HG03039 (cell line): Measurements from ENCODE around the gene GPX7.

Experiments used
- ATAC-seq: cut with Tn5 transposase; IDR thresholded peaks from one replicate; pipeline ENCODE4 v1.9.1; 2021; ENCODE audit warnings: mild to moderate bottlenecking, moderate library complexity; ENCODE audit not compliant: unreplicated experiment

Gene GPX7

GRCh38 chr1:52627028-52627427 lies 24.9 kb downstream of the GPX7 start:
- ATAC-seq: no peak

GRCh38 chr1:52628614-52629324 lies 26.6 kb downstream of the GPX7 start:
- no peak for ATAC-seq

- no peak for ATAC-seq
Measured at GRCh38 chr1:52629325-52629643, 27.1 kb downstream of the GPX7 start.

GRCh38 chr1:52629667-52630066 lies 27.5 kb downstream of the GPX7 start:
- ATAC-seq: no peak

GRCh38 chr1:52631759-52632331 lies 29.7 kb downstream of the GPX7 start:
- no peak for ATAC-seq

GRCh38 chr1:52632732-52633290 lies 30.6 kb downstream of the GPX7 start, which contains the start of gene SHISAL2A:
SHISAL2A (plus strand) TSS chr1:52633168; CDS start chr1:52633494, 326 bp downstream.
- no peak for ATAC-seq

- ATAC-seq: no peak
Measured at GRCh38 chr1:52633291-52633754, 31.2 kb downstream of the GPX7 start.

- ATAC-seq: no peak
Measured at GRCh38 chr1:52634111-52634510, 31.9 kb downstream of the GPX7 start.

GRCh38 chr1:52635321-52636089 lies 33.3 kb downstream of the GPX7 start:
- ATAC-seq: no peak

GRCh38 chr1:52636721-52637695 lies 34.8 kb downstream of the GPX7 start:
- peak; percentile 66 for ATAC-seq

- no peak for ATAC-seq
Measured at GRCh38 chr1:52637946-52638345, 35.8 kb downstream of the GPX7 start.

- ATAC-seq: no peak
Measured at GRCh38 chr1:52640697-52641096, 38.5 kb downstream of the GPX7 start.

GRCh38 chr1:52641307-52641706 lies 39.1 kb downstream of the GPX7 start:
- ATAC-seq: no peak

GRCh38 chr1:52645261-52645660 lies 43.1 kb downstream of the GPX7 start:
- ATAC-seq: no peak

- ATAC-seq: no peak
Measured at GRCh38 chr1:52651904-52652303, 49.7 kb downstream of the GPX7 start.

- no peak for ATAC-seq
Measured at GRCh38 chr1:52653207-52653849, 51.2 kb downstream of the GPX7 start.

GRCh38 chr1:52654063-52654462 lies 51.9 kb downstream of the GPX7 start:
- no peak for ATAC-seq

- no peak for ATAC-seq
Measured at GRCh38 chr1:52657702-52658101, 55.5 kb downstream of the GPX7 start.
